Stimulated activated CD4-positive, alpha-beta T cell treated with anti-CD3 and anti-CD28 coated beads, Interleukin-1b, Interleukin-23, amount 100 ng/mL, for 24 hours (primary cell): ENCODE data around the gene CRB1.
"Not testable (repeated sequence)": the region's sequence is repeated elsewhere in the genome, so short reads cannot be mapped to it uniquely, and the experiment has no call there.

Experiments
- DNase-seq, 4 experiments: peaks; one replicate each; pipeline ENCODE4 v3.0.0-alpha.2; 2020; ENCODE audit warnings: low read depth in 4 of 4, low spot score in 1 of 4

Gene CRB1

GRCh38 chr1:197397895-197398294 is 129.8 kb downstream of the CRB1 start:
- DNase-seq = no peak

- DNase-seq = no peak
Measured at GRCh38 chr1:197399755-197400521, 131.9 kb downstream of the CRB1 start.

- no peak for DNase-seq
Measured at GRCh38 chr1:197400522-197400902, 132.5 kb downstream of the CRB1 start.

GRCh38 chr1:197402189-197402588 is 134.1 kb downstream of the CRB1 start:
- DNase-seq = no peak

GRCh38 chr1:197404774-197405173 is 136.7 kb downstream of the CRB1 start:
- DNase-seq = not testable (repeated sequence)

GRCh38 chr1:197405614-197406013 is 137.6 kb downstream of the CRB1 start:
- not testable (repeated sequence) for DNase-seq

GRCh38 chr1:197413564-197413963 is 145.5 kb downstream of the CRB1 start:
- DNase-seq = no peak

- DNase-seq = no peak
Measured at GRCh38 chr1:197415221-197415620, 147.2 kb downstream of the CRB1 start.

GRCh38 chr1:197418693-197419092 is 150.6 kb downstream of the CRB1 start:
- DNase-seq = no peak

GRCh38 chr1:197422993-197423392 is 154.9 kb downstream of the CRB1 start:
- no peak for DNase-seq

GRCh38 chr1:197424380-197424779 is 156.3 kb downstream of the CRB1 start:
- DNase-seq = no peak

- DNase-seq = no peak
Measured at GRCh38 chr1:197429372-197429771, 161.3 kb downstream of the CRB1 start.

- DNase-seq = no peak
Measured at GRCh38 chr1:197435224-197435623, 167.2 kb downstream of the CRB1 start.

- no peak for DNase-seq
Measured at GRCh38 chr1:197437601-197438000, 169.5 kb downstream of the CRB1 start.

- DNase-seq = no peak
Measured at GRCh38 chr1:197438010-197438790, 170.1 kb downstream of the CRB1 start.

- no peak for DNase-seq
Measured at GRCh38 chr1:197439708-197440280, 171.7 kb downstream of the CRB1 start.

- DNase-seq = no peak
Measured at GRCh38 chr1:197440715-197441114, 172.7 kb downstream of the CRB1 start.

- no peak for DNase-seq
Measured at GRCh38 chr1:197441999-197442414, 174.0 kb downstream of the CRB1 start.

- no peak for DNase-seq
Measured at GRCh38 chr1:197444755-197445154, 176.7 kb downstream of the CRB1 start.

GRCh38 chr1:197448121-197448779 is 180.2 kb downstream of the CRB1 start:
- DNase-seq = no peak

GRCh38 chr1:197451381-197451780 is 183.3 kb downstream of the CRB1 start:
- DNase-seq = no peak
